ENCODE measurements around the gene DENND1B.

The DENND1B gene

GRCh38 chr1:197467881-197468280, 307.4 kb downstream of the DENND1B start:
- H3K4me3 ChIP-seq (ENCODE audit: low read depth in 1 of 2, low read length in 2 of 2): no peak overlapping the region
- no peaks in the 10 kb centered on the region for H3K4me1 ChIP-seq (ENCODE audit: insufficient read depth, low read length)
- no peak overlapping the region for H2AFZ ChIP-seq (ENCODE audit: low read depth, low read length)
- no peaks in the 10 kb centered on the region for H4K20me1 ChIP-seq (ENCODE audit: insufficient read depth, low read length)
- DNase-seq (no peak), ATAC-seq (ENCODE audit: insufficient read depth, low read depth) (no peak)
- TF ChIP-seq CTCF (IDR thresholded peaks at IDR 0.05; ENCODE audit: borderline replicate concordance, extremely low read depth, low read length, poor library complexity, severe bottlenecking) (no peak), EZH2 (IDR thresholded peaks at IDR 0.05; ENCODE audit: borderline replicate concordance, low read depth, low read length, severe bottlenecking) (no peak)
- no peaks in the 10 kb centered on the region for H3K36me3 ChIP-seq (ENCODE audit: insufficient read depth, low read length)
- H3K9ac ChIP-seq (ENCODE audit: low read depth, low read length): no peak overlapping the region
- no peak overlapping the region for H3K4me2 ChIP-seq (ENCODE audit: insufficient read depth, low read length)
- no peaks in the 10 kb centered on the region for H3K79me2 ChIP-seq (ENCODE audit: insufficient read depth, low read length)
- no peaks in the 10 kb centered on the region for H3K27me3 ChIP-seq (ENCODE audit: insufficient read depth, low read length, poor library complexity)
- no peaks in the 10 kb centered on the region for H3K9me3 ChIP-seq (ENCODE audit: insufficient read depth, low read length, severe bottlenecking)
- no peak overlapping the region for H3K27ac ChIP-seq (ENCODE audit: low read length)

- Histone ChIP-seq H3K4me3 (ENCODE audit: low read depth in 1 of 2, low read length in 2 of 2) (no peak overlapping the region), H3K4me1 (ENCODE audit: insufficient read depth, low read length) (no peaks in the 10 kb centered on the region), H4K20me1 (ENCODE audit: insufficient read depth, low read length) (no peaks in the 10 kb centered on the region), H3K79me2 (ENCODE audit: insufficient read depth, low read length) (no peaks in the 10 kb centered on the region), H3K27ac (ENCODE audit: low read length) (no peak overlapping the region), H2AFZ (ENCODE audit: low read depth, low read length) (no peak overlapping the region), H3K36me3 (ENCODE audit: insufficient read depth, low read length) (no peaks in the 10 kb centered on the region), H3K27me3 (ENCODE audit: insufficient read depth, low read length, poor library complexity) (no peaks in the 10 kb centered on the region), H3K9me3 (ENCODE audit: insufficient read depth, low read length, severe bottlenecking) (no peaks in the 10 kb centered on the region), H3K4me2 (ENCODE audit: insufficient read depth, low read length) (no peak overlapping the region), H3K9ac (ENCODE audit: low read depth, low read length) (no peak overlapping the region)
- ATAC-seq (ENCODE audit: insufficient read depth, low read depth) (no peak), DNase-seq (no peak)
- TF ChIP-seq CTCF (IDR thresholded peaks at IDR 0.05; ENCODE audit: borderline replicate concordance, extremely low read depth, low read length, poor library complexity, severe bottlenecking) (no peak), EZH2 (IDR thresholded peaks at IDR 0.05; ENCODE audit: borderline replicate concordance, low read depth, low read length, severe bottlenecking) (no peak)
These were observed 308.5 kb downstream of the DENND1B start for GRCh38 chr1:197466813-197467212.

GRCh38 chr1:197465528-197466327, 309.6 kb downstream of the DENND1B start:
- Histone ChIP-seq H3K4me3 (ENCODE audit: low read depth in 1 of 2, low read length in 2 of 2) (no peak overlapping the region), H3K4me1 (ENCODE audit: insufficient read depth, low read length) (no peaks in the 10 kb centered on the region), H2AFZ (ENCODE audit: low read depth, low read length) (no peak overlapping the region), H3K4me2 (ENCODE audit: insufficient read depth, low read length) (no peak overlapping the region), H3K36me3 (ENCODE audit: insufficient read depth, low read length) (no peaks in the 10 kb centered on the region), H3K27me3 (ENCODE audit: insufficient read depth, low read length, poor library complexity) (no peaks in the 10 kb centered on the region), H3K9me3 (ENCODE audit: insufficient read depth, low read length, severe bottlenecking) (no peaks in the 10 kb centered on the region), H3K79me2 (ENCODE audit: insufficient read depth, low read length) (no peaks in the 10 kb centered on the region), H3K9ac (ENCODE audit: low read depth, low read length) (no peak overlapping the region), H4K20me1 (ENCODE audit: insufficient read depth, low read length) (no peaks in the 10 kb centered on the region), H3K27ac (ENCODE audit: low read length) (no peak overlapping the region)
- TF ChIP-seq EZH2 (IDR thresholded peaks at IDR 0.05; ENCODE audit: borderline replicate concordance, low read depth, low read length, severe bottlenecking) (no peak), CTCF (IDR thresholded peaks at IDR 0.05; ENCODE audit: borderline replicate concordance, extremely low read depth, low read length, poor library complexity, severe bottlenecking) (no peak)
- ATAC-seq (ENCODE audit: insufficient read depth, low read depth) (no peak), DNase-seq (no peak)
